ENCODE results near the gene CRELD1.
"Not testable (repeated sequence)": the region's sequence is repeated elsewhere in the genome, so short reads cannot be mapped to it uniquely, and the experiment has no call there.

The CRELD1 gene, protein sequence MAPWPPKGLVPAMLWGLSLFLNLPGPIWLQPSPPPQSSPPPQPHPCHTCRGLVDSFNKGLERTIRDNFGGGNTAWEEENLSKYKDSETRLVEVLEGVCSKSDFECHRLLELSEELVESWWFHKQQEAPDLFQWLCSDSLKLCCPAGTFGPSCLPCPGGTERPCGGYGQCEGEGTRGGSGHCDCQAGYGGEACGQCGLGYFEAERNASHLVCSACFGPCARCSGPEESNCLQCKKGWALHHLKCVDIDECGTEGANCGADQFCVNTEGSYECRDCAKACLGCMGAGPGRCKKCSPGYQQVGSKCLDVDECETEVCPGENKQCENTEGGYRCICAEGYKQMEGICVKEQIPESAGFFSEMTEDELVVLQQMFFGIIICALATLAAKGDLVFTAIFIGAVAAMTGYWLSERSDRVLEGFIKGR

GRCh38 chr3:9933561-9934234 is at the start of gene CRELD1:
CRELD1 (plus strand) TSS chr3:9933834; CDS start chr3:9934439, 605 bp downstream.
- Histone ChIP-seq H3K4me3 (peak within 1 kb of the TSS; percentile 40 to 82 (median 55)), H3K27ac (peak within 1 kb of the TSS; percentile 50 to 97 (median 93))

GRCh38 chr3:9884555-9885165 is 49.0 kb upstream of the CRELD1 start:
- peak overlapping the region in 4 of 21 experiments; percentile 1 to 67 (median 36) for H3K27ac ChIP-seq

GRCh38 chr3:9886328-9886727 is 47.3 kb upstream of the CRELD1 start:
- no peak overlapping the region for H3K4me3 ChIP-seq

More at GRCh38 chr3:9884555-9885165, 49.0 kb upstream of the CRELD1 start:
- H3K4me3 ChIP-seq, result no peak overlapping the region

GRCh38 chr3:9887480-9887879 is 46.2 kb upstream of the CRELD1 start:
- H3K27ac ChIP-seq, result no peak overlapping the region
- H3K4me3 ChIP-seq, result no peak overlapping the region

More at GRCh38 chr3:9886328-9886727, 47.3 kb upstream of the CRELD1 start:
- H3K27ac ChIP-seq, result no peak overlapping the region

GRCh38 chr3:9888540-9888939 is 45.1 kb upstream of the CRELD1 start:
- H3K4me3 ChIP-seq, result no peak overlapping the region

GRCh38 chr3:9889405-9889804 is 44.2 kb upstream of the CRELD1 start:
- H3K4me3 ChIP-seq, result no peak overlapping the region
- H3K27ac ChIP-seq, result no peak overlapping the region

More at GRCh38 chr3:9888540-9888939, 45.1 kb upstream of the CRELD1 start:
- H3K27ac ChIP-seq, result no peak overlapping the region

DNA sequence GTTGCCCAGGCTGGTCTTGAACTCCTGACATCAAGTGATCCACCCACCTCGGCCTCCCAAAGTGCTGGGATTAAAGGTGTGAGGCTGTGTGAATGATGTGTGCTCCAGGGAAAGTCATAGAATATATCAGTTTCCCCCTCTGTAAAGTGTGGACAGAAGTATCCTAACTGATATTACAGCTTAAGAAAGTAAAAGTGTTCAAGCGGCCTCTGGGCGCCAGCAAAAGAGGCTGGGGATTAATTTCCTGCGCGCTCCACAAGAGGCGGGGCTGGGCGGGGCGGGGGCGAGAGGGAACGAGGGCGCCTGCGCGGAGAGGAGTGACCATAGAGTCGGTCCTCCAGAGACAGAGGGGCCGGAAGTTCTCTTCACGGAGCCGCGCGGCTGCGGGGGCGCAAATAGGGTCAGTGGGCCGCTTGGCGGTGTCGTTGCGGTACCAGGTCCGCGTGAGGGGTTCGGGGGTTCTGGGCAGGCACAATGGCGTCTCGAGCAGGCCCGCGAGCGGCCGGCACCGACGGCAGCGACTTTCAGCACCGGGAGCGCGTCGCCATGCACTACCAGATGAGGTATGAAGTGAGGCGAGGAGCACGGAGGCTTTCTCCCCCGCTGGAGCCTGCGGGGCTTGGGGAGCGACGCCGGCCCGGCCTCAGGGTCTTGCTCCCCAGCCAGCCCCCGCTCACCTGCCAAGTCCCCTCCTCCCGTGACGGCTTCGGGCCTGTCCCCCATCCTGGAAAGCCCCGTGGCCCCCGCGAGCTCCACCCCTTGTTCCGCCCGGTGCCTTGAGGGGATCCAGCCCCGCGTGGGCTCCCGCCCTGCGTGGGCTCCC is 43.2 kb upstream of the CRELD1 start, which contains the start of gene JAGN1:
Gene JAGN1 (plus strand): TSS at position 362 of the 823 bp plus-strand sequence. CDS start 113 bp downstream, at position 475.
- peak within 1 kb of the TSS; percentile 65 to 99 (median 87) for H3K4me3 ChIP-seq
- peak within 1 kb of the TSS; percentile 91 to 100 (median 98) for H3K27ac ChIP-seq

GRCh38 chr3:9891072-9891622 is 42.5 kb upstream of the CRELD1 start:
- peak overlapping the region; percentile 65 to 99 (median 87) for H3K4me3 ChIP-seq
- H3K27ac ChIP-seq, result peak overlapping the region; percentile 91 to 100 (median 98)

- H3K4me3 ChIP-seq, result no peak overlapping the region
- peak overlapping the region in 6 of 21 experiments; percentile 3 to 35 (median 12) for H3K27ac ChIP-seq
Measured at GRCh38 chr3:9893739-9894138, 39.9 kb upstream of the CRELD1 start.

DNA sequence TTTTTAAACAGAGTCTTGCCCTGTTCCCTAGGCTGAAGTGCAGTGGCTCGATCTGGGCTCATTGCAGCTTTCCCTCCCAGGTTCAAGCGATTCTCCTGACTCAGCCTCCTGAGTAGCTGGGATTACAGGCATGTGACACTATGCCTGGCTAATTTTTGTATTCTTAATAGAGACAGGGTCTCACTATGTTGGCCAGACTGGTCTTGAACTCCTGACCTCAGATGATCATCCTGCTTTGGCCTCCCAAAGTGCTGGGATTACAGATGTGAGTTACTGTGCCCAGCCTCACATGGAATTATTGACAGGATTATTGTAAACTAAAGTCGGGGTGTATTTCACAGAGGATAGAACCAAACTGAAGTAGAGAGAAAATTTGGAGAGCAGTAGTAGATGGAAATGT is 37.9 kb upstream of the CRELD1 start:
- H3K4me3 ChIP-seq, H3K27ac ChIP-seq: not testable (repeated sequence)

- not testable (repeated sequence) for H3K4me3 ChIP-seq
- H3K27ac ChIP-seq, result peak overlapping the region in 4 of 21 experiments; percentile 22 to 58 (median 53)
Measured at GRCh38 chr3:9896755-9897407, 36.8 kb upstream of the CRELD1 start.

GRCh38 chr3:9897408-9898372 is 35.9 kb upstream of the CRELD1 start:
- no peak overlapping the region for H3K4me3 ChIP-seq
- H3K27ac ChIP-seq, result peak overlapping the region in 5 of 21 experiments; percentile 2 to 58 (median 49)

DNA sequence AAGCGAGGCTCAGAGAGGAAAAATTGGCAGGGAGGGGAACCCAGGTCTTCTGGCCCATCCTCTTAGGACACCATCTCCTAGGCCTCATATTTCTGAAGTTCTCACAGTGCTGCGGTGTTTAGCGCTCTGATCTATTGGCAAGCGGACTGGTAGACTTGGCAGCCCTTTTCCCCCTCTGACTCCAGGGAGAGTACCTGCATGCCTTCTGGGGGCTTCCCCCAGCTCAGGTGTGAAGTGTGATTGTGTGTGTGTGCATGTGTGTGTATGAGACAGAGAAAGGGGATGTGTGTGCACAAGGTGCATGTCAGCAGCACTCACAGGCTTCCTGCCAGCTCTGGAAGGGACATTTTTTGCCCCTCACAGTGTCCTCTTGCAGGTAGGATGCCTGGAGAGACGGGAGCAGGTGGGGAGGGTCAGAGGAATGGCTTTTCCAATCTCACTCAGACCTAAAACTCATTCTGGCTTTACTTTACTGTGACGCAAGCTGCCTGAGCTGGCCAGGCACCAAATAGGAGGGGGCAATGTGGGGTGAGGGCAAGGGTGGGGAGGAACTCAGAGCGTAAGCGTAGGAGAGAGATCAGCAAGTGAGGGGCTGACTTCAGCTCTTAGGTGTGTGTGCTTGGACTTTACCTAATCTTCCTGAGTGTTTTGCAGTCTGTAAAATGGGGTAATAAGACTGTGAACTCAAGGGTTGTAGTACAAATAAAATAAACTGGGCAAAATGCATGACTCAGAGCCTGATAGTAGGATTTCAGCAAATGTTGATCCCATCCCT is 35.0 kb upstream of the CRELD1 start:
- H3K27ac ChIP-seq, result peak overlapping the region in 3 of 21 experiments; percentile 2 to 57 (median 22)
- no peak overlapping the region for H3K4me3 ChIP-seq

DNA sequence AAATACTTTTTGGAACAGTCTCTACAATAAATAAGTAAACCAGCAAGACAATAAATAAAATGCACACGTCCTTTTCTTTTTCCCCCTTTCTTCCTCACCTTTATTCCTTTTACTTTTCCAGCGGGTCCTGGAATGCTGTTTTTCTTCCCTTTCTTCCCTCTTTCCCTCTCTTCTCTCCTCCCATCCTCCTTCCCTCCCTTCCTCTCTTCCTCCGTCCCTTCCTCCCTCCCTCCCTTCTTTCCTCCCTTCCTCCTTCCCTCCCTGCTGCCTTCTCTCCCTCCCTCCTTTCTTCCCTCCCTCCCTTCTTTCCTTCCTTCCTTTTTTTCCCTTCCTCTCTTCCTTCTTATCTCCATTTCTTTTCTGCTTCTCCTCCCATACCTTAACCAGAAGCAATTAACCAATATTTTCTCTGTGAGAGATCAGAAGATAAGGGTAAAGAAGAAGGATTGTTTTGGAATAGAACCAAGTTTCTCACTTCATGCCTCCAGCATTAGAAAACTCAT is 34.3 kb upstream of the CRELD1 start:
- H3K27ac ChIP-seq, result peak overlapping the region in 2 of 21 experiments; percentile 22 to 37
- H3K4me3 ChIP-seq, result no peak overlapping the region

GRCh38 chr3:9900965-9901415 is 32.6 kb upstream of the CRELD1 start:
- not testable (repeated sequence) for H3K4me3 ChIP-seq, H3K27ac ChIP-seq

- peak overlapping the region in 15 of 21 experiments; percentile 34 to 89 (median 82) for H3K27ac ChIP-seq
- H3K4me3 ChIP-seq, result peak overlapping the region in 1 of 7 experiments; percentile 48
Measured at GRCh38 chr3:9901967-9902366, 31.7 kb upstream of the CRELD1 start.

Data from skin epidermis (tissue), 12 donors.